Retinal pigment epithelial cell (primary cell): ENCODE results near the gene CLDN18.

Experiments used
- DNase-seq: peaks from one replicate; pipeline ENCODE4 v3.0.0-alpha.2; 2010; ENCODE audit warnings: low read depth
- H3K4me3 ChIP-seq: 2 replicates; pipeline ENCODE4 v1.5.1; 2011; ENCODE audit warnings: mild to moderate bottlenecking, low read length, control low read depth, moderate library complexity
- TF ChIP-seq, protein P1 (sequence below): conservative IDR thresholded peaks from 2 replicates; pipeline ENCODE4 v1.5.1; 2011; ENCODE audit warnings: low read depth, low read length, control low read depth, inconsistent platforms

CLDN18 gene

DNA sequence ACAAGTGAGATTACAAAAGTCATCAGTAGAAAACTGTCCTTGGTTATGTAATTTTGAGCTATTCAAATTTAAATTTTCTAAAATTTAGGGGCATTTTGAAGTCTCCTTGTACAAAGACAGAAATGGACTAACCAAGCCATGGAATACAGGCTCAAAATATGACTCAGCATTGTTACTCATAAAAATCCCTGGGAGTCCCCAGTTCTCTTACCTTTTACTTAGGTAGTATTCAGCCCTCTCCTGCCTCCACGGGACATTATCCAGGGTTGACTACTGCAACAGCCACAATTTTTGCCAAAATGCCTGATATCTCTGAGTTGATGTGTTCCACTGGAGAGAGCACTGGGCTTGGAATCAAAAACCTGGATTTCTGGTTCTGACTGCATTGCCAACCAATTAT lies 25.0 kb downstream of the CLDN18 start:
- TF ChIP-seq, protein P1, sequence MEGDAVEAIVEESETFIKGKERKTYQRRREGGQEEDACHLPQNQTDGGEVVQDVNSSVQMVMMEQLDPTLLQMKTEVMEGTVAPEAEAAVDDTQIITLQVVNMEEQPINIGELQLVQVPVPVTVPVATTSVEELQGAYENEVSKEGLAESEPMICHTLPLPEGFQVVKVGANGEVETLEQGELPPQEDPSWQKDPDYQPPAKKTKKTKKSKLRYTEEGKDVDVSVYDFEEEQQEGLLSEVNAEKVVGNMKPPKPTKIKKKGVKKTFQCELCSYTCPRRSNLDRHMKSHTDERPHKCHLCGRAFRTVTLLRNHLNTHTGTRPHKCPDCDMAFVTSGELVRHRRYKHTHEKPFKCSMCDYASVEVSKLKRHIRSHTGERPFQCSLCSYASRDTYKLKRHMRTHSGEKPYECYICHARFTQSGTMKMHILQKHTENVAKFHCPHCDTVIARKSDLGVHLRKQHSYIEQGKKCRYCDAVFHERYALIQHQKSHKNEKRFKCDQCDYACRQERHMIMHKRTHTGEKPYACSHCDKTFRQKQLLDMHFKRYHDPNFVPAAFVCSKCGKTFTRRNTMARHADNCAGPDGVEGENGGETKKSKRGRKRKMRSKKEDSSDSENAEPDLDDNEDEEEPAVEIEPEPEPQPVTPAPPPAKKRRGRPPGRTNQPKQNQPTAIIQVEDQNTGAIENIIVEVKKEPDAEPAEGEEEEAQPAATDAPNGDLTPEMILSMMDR: no peak
- H3K4me3 ChIP-seq: no peak overlapping the region
- DNase-seq: no peak

DNA sequence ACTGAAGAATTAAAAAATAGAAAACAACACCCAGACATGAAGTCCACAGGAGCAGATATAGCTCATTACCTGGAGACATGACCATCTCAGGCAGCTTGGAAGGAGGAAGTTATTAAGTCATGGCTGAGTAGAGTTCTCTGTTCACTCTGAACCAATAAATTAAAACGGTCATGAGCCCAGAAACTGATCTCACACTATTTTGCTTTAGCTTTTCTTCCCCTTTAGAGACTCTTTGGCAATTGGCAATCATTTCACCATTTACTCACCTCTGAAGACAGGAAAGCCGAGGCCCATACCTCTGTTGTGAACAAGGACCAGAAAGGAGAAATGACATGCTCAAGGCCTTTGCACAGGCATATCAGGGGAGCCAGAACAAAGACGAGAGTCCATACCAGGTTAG lies 26.6 kb downstream of the CLDN18 start:
- H3K4me3 ChIP-seq: no peak overlapping the region
- TF ChIP-seq, protein P1: no peak
- no peak for DNase-seq

DNA sequence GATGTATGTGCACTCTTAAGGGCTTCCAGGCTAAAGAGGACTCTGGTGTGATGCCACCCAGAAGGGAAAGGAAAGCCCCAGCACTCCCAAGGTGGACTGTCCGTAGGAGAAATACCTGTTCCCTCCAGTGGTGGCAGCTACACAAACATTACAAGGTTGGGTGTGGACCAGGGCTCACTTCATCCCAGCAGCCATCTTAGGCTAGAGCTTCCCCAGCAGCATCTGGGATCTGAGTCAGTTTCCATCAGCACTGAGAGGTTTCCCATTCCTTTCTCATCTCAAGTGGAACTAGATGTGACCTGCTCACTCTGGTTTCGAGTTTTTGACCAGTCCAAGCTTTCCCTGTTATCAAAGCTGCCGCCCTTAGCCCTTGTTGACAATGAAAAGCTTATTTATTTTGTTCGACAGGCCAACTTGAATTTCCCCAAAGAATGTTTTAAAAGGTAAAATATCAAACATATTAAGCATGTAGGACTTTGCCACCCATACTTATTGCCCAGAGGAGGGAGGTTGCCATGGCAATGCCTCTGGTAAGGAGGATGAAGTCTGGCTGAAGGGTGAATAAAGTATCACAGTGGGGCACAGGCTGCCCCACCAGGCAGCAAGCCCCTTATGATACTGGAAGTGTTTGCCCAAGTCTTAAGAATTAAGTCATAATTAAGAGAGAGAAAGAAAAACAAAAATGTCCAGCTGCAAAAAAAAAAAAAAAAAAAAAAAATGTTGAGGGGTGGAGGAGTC lies 28.9 kb downstream of the CLDN18 start:
- TF ChIP-seq, protein P1: no peak
- no peak for DNase-seq
- no peak overlapping the region for H3K4me3 ChIP-seq

DNA sequence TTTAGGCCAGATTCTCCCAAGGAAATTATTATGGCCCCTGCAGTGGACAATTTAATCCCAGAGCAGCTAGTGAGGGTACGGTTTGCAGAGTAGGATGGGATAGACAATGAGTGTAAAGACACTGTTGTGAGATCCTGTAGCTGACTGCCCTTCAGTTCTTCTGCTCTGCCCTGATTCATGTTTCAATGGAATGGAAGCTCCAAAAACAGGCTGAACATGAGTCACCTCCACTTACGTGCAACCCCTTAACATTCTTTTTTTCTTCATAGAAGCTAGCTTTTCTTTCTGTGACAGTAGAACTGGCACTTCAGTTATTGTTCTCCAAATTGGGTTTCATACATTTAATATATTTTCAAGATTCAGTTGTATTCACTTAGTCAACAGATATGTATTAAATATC lies 32.1 kb downstream of the CLDN18 start:
- DNase-seq: no peak
- no peak overlapping the region for H3K4me3 ChIP-seq
- TF ChIP-seq, protein P1: no peak

DNA sequence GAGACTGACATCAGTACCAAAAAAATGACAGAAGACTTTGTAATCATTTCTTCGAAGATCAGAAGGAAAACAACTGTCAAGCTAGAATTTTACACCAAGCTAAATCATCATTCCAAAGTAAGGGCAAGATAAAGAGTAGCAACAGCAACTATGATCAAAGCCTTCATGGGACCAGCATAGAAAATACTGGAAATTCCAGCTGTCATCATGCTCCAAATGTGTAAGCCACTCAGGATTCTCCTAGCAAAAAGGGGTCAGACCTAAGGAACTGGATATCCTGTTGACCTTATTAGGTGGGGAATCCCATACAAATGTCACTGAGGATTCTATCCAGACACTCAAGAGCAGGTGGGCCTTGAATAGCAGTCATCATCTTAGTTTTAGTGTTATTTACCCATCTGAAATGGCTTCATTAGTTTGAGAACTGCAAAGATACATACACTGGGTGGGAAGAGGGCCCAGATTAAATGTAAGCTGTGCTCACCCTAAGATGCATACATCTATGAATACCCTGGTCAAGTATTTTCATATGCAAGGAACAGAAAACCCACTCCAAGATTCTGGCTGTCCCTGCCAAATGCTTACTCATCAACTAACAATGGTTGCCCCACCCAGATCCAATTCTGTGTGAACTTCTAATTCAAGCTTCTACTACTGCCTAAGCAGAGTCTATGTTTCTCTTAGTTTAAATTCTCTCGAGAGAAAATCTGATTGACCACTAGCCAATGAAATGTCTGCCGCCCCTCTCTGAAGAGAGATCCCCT lies 33.5 kb downstream of the CLDN18 start:
- no peak overlapping the region for H3K4me3 ChIP-seq
- TF ChIP-seq, protein P1: no peak

DNA sequence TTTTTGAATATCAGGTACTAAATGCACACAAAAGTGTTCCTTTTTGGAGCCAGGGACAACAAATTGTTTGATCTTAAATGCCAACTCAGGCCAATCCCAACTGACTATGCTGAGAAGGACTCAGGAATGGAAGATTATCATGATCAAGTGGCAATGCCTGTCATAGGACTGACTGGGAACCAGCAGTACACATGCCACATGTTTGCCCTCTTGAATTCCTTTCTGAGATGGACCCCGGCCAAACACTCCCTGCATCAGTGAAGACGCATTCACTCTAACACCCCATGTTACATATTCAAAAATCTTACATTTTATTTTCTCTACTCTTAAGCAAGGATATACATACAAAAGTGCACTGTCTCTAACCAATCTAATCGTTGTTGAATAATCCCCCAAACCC lies 36.1 kb downstream of the CLDN18 start:
- TF ChIP-seq, protein P1: no peak
- DNase-seq: no peak
- H3K4me3 ChIP-seq: no peak overlapping the region

More for the DNA sequence above, 33.5 kb downstream of the CLDN18 start:
- DNase-seq: peak; percentile 44

DNA sequence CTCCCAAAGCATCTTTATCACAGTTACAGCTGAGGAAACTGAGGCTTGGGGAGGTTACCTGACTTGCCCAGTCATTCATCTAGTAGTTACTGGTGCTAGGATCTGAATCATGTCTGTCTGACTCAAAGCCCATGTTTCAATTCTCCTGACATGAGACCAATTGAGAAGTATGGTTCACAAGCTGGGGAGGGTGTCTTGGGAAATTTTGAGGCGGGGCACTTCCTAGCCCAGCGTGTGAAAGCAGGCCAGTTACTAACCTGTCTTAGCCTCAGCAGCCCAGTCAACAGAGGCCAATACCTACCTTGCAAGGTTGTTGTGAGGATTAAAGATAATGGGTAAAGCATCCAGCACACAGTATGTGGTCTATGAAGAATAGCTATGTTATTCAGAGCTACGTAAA lies 37.0 kb downstream of the CLDN18 start:
- TF ChIP-seq, protein P1: no peak
- no peak for DNase-seq
- no peak overlapping the region for H3K4me3 ChIP-seq
